Measurements from ENCODE around the gene TRAIP.

Gene TRAIP

GRCh38 chr3:49779358-49780079 lies 76.8 kb downstream of the TRAIP start:
- H3K4me3 ChIP-seq (ENCODE audit: low read depth, low read length): no peak overlapping the region
- no peak for DNase-seq (ENCODE audit: low read depth)
